Hematopoietic multipotent progenitor cell treated with erythropoietin and hydrocortisone succinate and interleukin-3 and kit ligand, for 6 days (in vitro differentiated cells): ENCODE measurements around the gene TAX1BP3.

Experiments
- DNase-seq: peaks from one replicate; pipeline ENCODE4 v3.0.0-alpha.2; 2015

TAX1BP3 gene

DNA sequence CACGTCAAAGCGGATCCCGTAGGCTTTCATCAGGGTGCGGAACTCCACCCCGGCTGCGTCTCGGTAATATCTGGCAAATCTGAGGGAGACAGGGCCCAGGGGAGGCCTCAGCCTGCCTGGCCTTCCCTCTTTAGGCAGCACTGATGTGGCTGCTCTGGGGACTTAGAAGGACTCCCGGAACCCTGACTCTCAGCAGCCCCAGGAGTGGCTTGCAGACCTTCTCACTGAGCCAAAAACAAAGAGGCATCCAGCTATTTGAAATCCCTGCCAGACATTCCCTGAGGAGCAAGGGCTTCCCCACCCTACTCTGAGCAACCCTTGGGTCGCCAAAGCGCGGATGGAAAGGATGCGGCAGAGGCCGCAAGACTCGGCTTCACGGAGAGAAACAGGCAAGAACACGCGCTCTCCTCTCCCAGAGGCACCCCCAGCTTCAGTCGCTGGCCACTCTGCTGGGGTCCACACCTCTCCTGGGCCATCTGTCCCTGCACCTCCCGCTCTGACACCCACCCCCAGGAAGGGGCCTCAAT, 19.7 kb upstream of the TAX1BP3 start:
- DNase-seq, result no peak

DNA sequence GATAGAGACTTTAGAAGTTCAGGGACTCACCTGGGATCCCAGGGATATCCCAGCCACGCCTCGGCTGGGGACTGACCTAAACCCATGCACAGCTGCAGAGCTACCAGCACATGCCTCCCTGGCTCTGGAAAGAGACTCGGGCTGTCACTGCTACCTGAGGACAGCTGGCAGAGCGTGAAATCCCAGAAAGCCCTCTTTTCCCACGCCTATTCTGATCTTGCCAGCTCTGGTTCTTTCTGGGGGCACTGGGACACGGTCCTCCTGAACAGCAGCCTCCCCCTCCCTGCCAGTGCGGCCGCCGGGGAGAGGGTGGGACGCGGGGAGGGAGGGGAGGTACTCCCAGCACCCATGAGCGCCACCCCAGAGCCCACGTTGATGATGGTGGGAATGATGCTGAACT, 16.8 kb upstream of the TAX1BP3 start:
- DNase-seq, result no peak

DNA sequence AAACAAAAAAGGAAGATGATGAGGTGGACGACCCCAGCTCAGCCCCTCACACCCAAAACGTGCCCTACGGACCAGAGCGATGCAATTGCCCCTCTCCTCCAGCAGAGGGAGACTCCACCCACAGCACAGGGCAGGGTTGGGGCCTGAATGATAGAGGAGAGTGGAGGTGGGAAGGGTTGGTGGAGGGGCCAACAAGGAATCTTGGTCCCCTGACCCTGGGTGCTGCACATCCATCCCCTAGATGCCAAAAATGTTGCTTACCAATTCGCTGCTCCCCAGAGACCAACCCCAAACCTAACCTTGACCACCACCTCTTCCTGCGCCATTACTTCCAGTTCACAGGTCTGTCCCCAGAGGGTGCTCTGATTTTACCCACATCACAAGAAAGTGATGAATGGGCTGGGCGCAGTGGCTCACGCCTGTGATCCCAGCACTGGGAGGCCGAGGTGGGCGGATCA, 14.7 kb upstream of the TAX1BP3 start:
- peak; percentile 81 for DNase-seq

DNA sequence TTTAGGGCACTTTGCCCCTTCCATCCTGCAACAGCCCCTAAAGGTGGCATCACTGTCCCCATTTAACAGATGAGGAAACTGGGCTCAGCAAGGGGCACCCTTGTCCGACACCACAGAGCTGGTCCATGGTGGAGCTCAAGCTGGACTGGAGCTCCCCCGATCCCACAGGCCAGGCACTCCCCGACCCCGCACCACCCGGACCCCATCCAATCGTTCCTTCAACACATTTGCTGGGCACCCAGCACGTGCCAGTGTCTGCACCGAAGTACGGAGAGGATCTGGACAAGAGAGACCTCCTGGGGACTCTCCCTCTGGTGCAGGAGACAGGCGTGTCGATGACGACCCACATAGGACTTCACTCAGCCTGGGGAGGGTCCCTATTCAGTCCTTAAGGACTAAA, 13.7 kb upstream of the TAX1BP3 start:
- no peak for DNase-seq

DNA sequence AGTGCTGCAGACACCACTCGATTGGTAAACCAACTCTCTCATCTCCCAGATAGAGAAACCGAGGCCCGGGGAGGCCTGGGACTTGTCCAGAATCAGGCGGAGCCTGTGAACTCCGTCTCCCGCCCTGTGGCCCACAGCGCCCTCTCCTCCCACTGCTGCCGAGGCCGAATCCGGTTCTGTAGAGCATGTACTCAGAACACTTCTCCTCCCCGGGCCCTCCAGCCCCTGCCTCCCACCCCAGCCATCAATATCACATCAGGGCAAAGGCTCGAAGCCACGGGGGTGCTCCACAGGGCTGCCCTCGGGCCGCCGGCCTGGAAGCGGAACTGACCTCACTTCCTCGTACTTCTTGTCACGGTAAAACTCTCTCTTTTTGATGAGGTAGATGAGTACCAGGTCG, 13.2 kb upstream of the TAX1BP3 start:
- DNase-seq, result no peak

DNA sequence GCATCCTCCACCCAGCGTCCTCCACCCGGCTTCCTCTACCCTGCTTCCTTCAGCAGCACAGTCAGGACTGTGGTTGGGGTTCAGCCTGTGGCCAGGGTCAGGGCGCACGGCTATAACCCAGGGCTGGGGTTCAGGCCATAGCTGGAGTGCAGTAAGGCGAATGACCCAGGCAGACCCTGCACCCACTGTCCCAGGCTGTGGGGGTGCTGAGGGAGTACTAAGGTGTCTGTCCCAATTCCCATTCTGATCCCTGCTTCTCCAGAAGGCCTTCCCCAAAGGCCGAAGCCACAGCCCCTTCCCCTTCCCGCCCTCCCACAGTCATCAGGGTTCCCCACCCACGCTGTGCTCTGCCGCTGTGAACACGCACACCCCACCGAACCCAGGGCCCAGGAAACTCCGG, 12.7 kb upstream of the TAX1BP3 start:
- no peak for DNase-seq

DNA sequence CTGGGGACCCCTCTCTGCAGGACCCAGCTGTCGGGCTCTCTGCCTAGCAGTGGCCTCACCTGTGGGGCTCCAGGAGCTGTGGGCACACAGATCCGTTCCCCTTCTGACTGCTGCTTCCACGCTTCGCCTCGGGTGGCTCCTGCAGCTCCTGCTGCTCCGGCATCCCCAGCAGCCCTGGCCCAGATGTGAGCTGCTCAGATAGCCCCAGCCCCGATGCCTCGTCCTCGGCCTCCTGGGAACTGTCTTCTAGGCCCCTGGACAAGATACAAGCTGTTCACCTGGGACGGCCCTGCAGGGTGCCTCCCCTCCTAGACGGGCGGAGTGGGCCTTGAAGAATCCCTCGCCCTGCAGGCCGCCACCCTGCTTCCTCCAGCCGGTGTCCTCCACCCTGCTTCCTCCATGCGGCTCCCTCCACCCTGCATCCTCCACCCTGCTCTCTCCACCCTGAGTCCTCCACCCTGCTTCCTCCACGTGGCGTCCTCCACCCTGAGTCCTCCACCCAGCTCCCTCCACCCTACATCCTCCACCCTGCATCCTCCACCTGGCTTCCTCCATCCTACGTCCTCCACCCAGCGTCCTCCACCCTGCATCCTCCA, 11.3 kb upstream of the TAX1BP3 start:
- peak; percentile 30 for DNase-seq

DNA sequence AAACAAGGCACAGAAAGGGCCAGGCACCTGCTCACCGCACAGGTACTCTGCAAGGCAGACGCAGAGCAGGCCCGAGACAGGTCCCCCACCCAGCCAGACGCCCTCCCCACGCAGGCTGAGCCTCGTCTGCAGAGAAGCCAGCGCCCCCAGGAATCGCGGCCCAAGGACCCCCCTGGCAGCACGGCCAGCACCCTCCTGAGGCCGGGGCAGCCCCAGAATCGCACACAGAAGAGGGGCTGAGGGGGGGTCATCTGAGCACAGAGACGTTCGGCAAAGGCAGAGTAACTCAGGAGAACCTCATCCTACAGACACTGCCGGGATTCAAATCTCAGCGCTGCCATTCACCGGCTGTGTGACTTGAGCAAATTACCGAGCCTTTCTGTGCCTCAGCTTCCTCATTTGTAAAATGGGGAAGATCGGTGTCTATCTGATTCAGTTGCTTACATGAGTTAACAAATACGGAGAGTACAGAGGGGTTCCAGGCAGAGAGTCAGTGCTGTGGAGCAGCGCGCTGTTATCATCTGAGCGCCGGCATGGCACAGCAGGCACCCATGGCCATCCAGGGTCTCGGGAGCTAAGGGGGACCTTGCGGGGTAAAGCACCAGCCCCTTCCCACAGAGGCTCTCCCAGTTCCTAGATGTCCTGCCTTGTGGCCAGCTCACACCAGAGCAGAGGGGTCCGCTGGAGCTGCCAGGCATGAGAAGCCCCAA, 10.6 kb upstream of the TAX1BP3 start:
- no peak for DNase-seq

DNA sequence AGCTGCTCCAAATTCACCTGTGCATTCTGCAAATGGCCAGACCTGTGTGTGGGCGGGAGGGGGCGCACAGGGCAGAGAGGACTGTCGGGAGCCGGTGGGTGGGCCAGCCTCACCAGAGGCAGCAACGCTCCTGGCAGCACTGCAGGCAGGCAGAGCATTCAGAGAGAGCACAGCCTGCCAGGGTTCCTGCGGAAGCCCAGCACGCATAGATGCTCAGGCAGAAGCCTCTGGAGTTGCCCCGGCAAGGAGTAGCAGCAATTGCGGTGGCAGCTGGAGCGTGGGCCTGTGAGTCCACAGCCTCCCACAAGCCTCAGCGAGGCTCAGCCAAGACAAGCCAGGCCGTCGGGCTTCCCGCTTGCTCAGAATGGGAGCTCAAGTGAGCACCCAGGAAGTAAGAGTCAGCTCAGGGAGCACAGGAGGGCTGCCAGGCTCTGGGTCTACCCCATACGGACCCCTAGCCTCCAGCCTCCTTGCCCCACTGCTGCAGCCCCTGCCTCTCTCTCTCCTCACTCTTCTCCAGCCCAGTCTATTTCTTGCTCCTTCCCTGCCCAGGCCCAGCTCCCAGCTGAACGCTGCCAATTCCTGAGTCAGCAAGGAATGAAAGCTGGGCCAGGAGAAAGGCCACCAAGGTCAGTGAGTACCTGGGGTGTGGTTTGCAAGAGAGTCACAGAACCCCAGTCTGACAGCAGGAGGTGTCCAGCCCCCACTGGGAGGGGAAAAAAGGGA, 9.9 kb upstream of the TAX1BP3 start:
- no peak for DNase-seq

DNA sequence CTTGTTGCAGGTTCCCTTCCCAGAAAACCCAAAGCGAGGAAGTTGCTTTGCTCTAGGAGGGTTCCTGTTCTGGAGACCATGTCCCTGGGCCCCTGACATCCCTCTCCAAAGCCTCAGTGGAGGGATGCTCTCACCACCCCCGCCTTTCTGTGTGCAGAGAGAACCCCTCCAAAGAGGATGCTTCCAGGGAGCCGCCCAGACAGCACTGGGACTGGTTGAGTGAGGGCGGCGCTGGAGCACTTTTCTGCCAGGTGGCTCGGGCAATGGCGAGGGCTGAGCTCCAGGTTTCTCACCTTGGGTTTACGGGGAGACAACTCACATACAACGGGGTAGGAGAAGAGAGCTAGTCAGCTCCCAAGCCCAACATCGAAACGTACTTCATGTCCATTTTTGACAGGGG, 7.5 kb upstream of the TAX1BP3 start:
- DNase-seq, result no peak

DNA sequence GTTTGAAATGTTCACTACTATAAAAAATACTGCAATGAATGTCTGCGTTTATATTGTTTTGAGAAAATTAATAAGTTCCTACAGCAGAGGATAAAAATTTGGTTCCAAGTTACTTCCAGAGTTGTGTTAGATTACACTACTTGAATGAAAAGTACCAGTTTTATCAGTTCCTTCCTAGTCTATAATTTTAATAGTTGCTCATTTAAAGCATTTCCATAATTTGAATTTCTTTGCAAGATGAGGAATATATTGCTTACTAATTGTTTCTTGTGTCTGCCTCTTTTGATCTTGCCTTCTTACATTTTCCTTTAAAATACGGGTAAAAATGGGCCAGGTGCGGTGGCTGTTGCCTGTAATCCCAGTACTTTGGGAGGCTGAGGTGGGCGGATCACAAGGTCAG, 4.2 kb upstream of the TAX1BP3 start:
- DNase-seq, result no peak

DNA sequence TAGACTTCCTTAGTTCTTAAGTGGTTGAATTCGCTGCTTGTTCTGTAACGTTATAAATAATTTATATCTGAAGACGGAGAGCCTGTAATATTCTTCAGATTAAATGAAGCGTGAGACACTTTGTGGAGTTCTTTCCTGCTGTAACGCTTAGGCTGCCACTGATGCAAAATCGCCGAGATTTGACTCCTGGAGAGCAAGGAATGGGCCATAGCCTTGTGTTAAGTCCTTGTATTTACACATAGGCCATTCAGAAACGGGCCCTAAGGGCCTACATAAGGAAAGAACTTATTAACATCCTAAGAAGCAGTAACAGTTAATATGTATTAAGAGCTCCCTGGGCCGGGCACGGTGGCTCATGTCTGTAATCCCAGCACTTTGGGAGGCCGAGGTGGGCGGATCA, 1.2 kb upstream of the TAX1BP3 start:
- peak; percentile 28 for DNase-seq

DNA sequence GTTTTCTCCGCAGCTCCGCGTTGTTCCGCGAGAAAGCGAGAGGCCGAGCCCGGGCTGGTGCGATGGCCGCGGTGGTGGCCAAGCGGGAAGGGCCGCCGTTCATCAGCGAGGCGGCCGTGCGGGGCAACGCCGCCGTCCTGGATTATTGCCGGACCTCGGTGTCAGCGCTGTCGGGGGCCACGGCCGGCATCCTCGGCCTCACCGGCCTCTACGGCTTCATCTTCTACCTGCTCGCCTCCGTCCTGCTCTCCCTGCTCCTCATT, 638 bp upstream of the TAX1BP3 start:
- no peak for DNase-seq

DNA sequence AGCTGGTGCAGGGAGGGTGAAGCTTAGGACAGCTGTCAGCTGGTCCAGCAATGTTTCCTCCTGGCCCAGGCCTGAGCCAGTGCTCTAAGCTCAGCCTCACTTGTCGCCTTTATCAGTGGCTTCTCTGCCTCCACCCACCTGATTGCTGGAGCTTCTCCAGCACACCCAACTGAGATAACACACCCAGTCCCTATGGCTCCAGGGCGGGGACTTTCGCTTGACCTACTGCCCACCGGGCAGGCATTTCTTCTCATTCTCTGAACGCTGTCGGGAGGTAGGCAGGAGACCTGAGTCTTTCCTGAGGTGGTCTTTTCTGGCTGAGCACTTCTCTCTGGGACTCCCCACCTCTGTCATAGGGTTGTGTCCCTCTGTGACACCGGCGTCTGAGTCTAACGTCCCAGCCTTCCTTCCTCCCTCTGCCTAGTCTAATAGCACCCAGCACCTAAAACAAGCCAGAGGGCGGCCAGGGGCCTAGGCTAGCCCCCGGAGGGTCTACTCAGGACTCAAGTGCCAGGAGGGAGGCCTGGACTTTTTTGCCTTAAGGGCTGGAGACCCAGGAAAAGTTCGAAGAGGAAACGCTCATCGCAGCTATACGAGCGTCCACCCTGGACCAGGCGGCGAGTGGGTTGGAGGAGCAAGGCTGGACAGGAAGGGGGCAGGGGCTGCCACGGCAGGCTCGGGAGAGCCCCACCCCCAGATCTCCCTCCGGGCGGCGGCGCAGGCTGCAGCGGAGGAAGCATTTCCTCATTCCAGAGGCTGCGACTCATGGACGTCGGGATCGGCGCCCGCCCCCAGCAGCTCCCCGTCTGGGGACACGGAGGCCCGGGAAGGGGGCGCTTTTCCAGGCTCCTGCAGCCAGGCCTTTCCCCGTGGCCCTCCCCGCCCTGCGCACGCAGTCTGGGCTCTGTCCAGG, 756 bp downstream of the TAX1BP3 start:
- DNase-seq, result peak; percentile 92

DNA sequence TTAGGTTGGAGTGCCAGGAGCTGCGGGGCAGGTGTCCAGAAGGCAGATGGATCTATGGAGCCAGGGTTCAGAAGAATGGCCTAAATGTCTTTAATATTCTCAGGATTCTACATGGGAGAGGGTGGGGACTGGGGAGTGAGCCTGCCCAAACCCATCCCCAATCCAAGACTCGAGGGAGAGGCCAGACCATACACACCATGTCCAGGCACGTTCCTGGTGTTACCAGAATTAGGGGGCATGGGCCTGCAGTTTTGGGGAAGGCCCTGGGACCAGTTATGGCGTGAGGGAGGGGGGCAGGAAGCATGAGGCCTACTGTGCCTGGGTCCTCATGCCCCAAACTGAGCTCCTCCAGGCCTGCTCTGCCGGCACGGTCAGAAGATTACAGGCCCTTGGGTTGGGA, 1.9 kb downstream of the TAX1BP3 start:
- no peak for DNase-seq

DNA sequence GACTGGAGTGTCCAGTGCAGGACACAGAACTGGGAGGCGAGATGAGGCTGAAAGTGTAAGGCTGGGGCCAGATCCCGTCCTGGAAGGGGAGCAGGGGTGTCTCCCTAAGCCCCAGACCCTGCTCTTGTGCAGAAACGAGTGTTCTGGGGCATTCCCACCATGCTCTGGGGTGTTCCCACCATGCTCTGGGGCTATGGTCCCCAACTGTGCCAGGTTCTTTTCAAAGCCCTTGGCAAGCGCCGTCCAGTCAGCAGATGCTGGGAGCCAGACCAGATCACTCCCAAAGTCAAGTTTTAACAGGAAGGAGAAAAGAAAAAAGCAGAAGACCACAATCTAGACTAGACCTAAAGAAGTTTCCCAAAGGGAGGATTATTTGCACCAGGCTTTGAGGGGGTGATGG, 2.5 kb downstream of the TAX1BP3 start:
- DNase-seq, result no peak

DNA sequence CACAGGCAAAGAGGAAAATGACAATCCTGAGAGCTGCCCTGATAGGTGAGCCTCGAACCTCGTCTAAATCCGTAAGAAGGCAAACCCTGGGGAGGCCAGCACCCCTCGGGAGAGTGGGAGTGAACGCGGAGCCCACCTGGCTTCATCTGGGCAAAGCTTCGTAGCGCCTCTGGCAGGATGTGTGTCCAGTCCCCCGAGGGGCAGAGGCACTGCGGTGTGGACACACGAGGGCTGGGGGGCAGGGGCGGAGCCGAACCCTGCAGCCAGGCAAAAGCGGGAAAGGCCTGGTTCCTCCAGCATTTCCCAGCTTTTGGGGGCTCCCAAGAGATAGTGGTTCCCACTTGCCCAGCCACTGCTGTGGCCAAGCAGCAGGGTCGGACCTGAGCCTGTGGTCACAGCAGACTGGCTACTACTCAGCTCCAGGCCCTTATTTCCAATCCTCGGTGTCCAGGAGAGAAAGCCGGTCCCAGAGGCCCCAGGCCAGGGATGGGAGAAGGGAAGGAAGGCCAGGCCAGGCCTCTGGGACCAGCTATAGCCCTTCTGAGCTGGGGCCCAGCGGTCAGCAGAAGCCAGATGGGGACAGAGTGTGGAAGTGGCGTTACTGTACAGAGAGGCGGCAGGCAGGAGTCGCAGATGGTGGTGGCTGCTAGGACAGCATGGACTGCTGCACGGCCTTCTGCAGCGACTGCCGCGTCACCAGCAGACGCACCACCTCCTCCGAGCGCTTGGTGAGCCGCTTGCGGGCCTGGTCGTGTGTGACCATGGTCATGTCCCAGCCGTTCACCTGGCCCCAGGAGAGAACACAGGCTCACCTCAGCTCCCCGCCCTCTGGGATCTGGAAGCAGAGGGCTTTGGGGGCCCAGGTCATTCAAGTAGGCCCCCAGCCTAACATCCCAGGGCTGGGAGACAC, 5.0 kb downstream of the TAX1BP3 start:
- no peak for DNase-seq

DNA sequence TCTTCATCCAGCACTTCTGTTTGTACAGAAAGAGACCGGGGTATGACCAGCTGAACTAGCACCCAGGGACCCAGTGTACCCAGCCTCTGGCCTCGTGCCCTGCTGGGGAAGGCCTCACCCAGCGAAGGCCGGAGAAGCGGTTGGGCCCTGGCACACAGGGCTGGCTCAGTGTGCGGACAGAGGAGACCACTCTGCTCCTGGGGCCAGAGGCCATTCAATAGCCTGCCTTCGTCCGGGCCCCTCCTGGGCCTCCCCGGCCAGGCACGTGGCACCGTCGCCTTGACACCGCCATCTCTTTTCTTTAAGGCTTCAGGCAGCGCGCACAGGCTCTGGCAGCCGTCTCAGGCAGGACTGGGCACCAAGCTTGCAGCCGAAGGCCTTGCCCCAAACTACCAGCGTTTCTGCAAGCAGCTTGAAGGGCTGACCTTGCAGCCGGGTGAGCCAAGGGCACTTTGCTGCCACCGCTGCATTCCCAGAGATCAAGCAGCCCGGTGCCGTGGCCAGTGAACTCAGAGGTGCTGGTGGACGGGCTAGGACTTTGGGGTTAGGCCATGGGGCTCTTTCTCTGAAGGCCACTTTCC, 8.0 kb downstream of the TAX1BP3 start:
- no peak for DNase-seq

DNA sequence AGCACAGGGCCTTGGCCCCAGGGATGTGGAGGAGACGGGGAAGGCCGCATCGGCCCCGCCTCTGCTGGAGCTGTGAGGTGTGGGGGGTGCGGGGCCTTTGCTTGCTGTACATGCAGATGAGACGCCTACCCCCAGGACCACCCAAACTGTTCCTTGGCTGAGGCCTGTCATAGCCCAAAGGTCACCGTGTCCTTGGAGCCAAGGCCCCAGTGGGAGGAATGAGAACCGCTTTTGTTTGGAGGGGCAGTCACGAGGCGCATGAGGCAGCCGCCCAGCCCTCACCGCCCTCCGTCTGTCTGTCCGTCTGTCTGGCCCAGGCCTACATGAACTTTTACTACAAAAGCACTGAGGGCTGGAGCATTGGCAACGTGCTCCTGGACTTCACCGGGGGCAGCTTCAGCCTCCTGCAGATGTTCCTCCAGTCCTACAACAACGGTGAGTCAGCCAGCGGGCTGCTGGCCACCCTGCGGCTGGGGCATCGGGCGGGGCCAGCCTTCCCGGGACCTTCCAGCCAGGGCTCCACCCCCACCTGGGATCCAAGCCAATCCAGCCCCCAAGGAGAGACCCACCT, 8.8 kb downstream of the TAX1BP3 start:
- DNase-seq, result no peak

DNA sequence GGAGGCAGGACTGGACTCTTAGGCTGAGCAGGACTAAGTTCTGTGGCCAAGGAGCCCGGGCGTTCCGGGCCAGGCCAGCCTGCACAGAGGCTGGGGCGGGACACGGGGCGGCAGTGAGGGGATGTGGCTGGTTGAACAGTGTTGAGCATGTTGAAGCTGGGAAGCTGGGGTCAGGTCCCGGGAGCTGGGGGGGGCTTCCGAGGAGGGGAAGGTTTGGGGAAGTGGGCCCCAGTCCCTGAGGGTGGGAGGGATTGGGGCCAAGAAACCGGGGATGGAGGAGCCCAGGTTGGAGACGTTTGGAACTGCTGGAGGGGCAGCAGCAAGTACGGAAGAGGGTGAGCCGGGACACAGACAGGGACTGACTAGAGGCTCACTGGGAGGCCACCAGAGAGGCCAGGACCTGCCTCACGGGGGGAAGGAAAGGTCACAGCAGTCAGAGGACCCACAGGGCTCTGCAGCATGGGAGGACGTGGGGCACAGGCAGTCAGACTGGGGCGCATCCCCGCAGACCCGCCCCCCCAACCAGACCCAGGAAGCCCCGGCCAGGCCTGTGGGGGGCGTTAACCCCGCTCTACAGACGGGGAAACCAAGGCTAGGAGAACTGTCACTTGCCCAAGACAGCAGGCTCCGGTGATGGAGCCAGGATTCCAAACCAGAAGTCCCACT, 9.5 kb downstream of the TAX1BP3 start:
- DNase-seq, result no peak
